Testis (tissue), 3 donors: ENCODE data around the gene TPP1. TPM values are rescaled to one million over a fixed set of nuclear protein-coding genes. Genes with fewer than 3 reads are reported as not detected.

ENCODE experiments used
- DNase-seq: peaks from one replicate; pipeline ENCODE4 v3.0.0-alpha.2; 2019
- H3K27ac ChIP-seq, 2 donors: fragments of 200-600 bp; sonication (generic); one replicate each; pipeline ENCODE4 v1.5.1; 2019
- H3K27me3 ChIP-seq: fragments of 200-600 bp; sonication (generic); one replicate; pipeline ENCODE4 v1.5.1; 2019
- H3K36me3 ChIP-seq: fragments of 200-600 bp; sonication (generic); one replicate; pipeline ENCODE4 v1.5.1; 2017; ENCODE audit warnings: low read depth; ENCODE audit errors: missing control alignments
- H3K4me1 ChIP-seq: fragments of 200-600 bp; sonication (generic); one replicate; pipeline ENCODE4 v1.5.1; 2019
- H3K4me3 ChIP-seq, 2 donors: fragments of 200-600 bp; sonication (generic); one replicate each; pipeline ENCODE4 v1.5.1; 2017 to 2019
- H3K9me3 ChIP-seq: fragments of 200-600 bp; sonication (generic); one replicate; pipeline ENCODE4 v1.5.1; 2017
- CTCF ChIP-seq, 3 experiments: fragments of 450-650 bp in 2 of 3; fragments of 200-600 bp in 1 of 3; sonication (generic) in 1 of 3; IDR thresholded peaks; one replicate each; pipeline ENCODE4 v1.5.1; 2016 to 2019; ENCODE audit warnings: antibody characterized with exemption in 3 of 3, mild to moderate bottlenecking in 2 of 3, moderate library complexity in 1 of 3
- POLR2A ChIP-seq: fragments of 450-650 bp; IDR thresholded peaks from one replicate; pipeline ENCODE4 v1.6.1; 2017; ENCODE audit warnings: antibody characterized with exemption, mild to moderate bottlenecking, moderate library complexity
- WGBS, 2 donors: methylation state at CpG; one replicate each; pipeline ENCODE4 v1.1.5; 2018; 5-methylcytosine and 5-hydroxymethylcytosine counted together
- intact Hi-C: fragments of 100-400 bp; cut with DNase I; formaldehyde crosslinking; loops from one replicate; pipeline ENCODE4 v1.15.1; 2023; ENCODE audit warnings: low total_unique reads
- polyA plus RNA-seq: library from polyadenylated mRNA; stranded (reverse); fragments of 350-450 nt; fragmentation: Illumina TruSeq; extraction: RNeasy Lipid Tissue Mini Kit (QIAGEN cat#74804); gene quantifications from one replicate; pipeline ENCODE4 v1.2.3, GENCODE V29; 2014; ENCODE audit warnings: low read depth, low replicate concordance; ENCODE audit not compliant: insufficient read depth
- total RNA-seq, 2 donors: library from RNA; depleted of rRNA; stranded (reverse); fragments of >200 nt; gene quantifications; one replicate each; pipeline ENCODE4 v1.2.3, GENCODE V29; 2016

Gene TPP1
- total and polyA plus RNA-seq, 3 donors from 2014 or later: 60.9 to 151 (median 134) TPM

- H3K4me3 ChIP-seq: no peak overlapping the region
- 81 to 82% methylated on average over 2 of the region's 2 CpGs for WGBS, 2 donors
- no peaks in the 10 kb centered on the region for H3K27me3 ChIP-seq
- H3K36me3 ChIP-seq: no peaks in the 10 kb centered on the region
- no peak overlapping the region for H3K27ac ChIP-seq
- H3K4me1 ChIP-seq: peaks cover 3% of the 10 kb centered on the region
- no peaks in the 10 kb centered on the region for H3K9me3 ChIP-seq
- DNase-seq: no peak
- TF ChIP-seq POLR2A (no peak), CTCF (IDR thresholded peaks at IDR 0.05) (no peak)
- intact Hi-C loops: no loop called here
Measured at GRCh38 chr11:6653656-6654055, 34.4 kb upstream of the TPP1 start.

- DNase-seq: no peak
- no peak for TF ChIP-seq POLR2A
- H3K27ac ChIP-seq: no peak overlapping the region
Measured at GRCh38 chr11:6653097-6653496, 33.9 kb upstream of the TPP1 start.

GRCh38 chr11:6652182-6652581, 33.0 kb upstream of the TPP1 start:
- no peaks in the 10 kb centered on the region for H3K9me3 ChIP-seq
- TF ChIP-seq POLR2A: no peak
- TF ChIP-seq CTCF (IDR thresholded peaks at IDR 0.05): no peak
- no peak for DNase-seq
- no peak overlapping the region for H3K4me3 ChIP-seq
- no peaks in the 10 kb centered on the region for H3K27me3 ChIP-seq
- 52 to 63% methylated on average over 3 of the region's 3 CpGs for WGBS, 2 donors
- H3K27ac ChIP-seq: no peak overlapping the region
- H3K36me3 ChIP-seq: no peaks in the 10 kb centered on the region
- intact Hi-C loops: no loop called here
- peaks cover 3% of the 10 kb centered on the region for H3K4me1 ChIP-seq

More at GRCh38 chr11:6653097-6653496, 33.9 kb upstream of the TPP1 start:
- Histone ChIP-seq H3K27me3 (no peaks in the 10 kb centered on the region), H3K36me3 (no peaks in the 10 kb centered on the region), H3K9me3 (no peaks in the 10 kb centered on the region), H3K4me1 (peaks cover 3% of the 10 kb centered on the region), H3K4me3 (no peak overlapping the region)
- intact Hi-C loops: no loop called here
- WGBS, 2 donors: 95 to 96% methylated on average over 1 of the region's 1 CpG

GRCh38 chr11:6650980-6651379, 31.8 kb upstream of the TPP1 start:
- peaks cover 3% of the 10 kb centered on the region for H3K4me1 ChIP-seq
- 78 to 91% methylated on average over 6 of the region's 6 CpGs for WGBS, 2 donors
- H3K27ac ChIP-seq: no peak overlapping the region
- no peak for TF ChIP-seq POLR2A
- no peak for TF ChIP-seq CTCF (IDR thresholded peaks at IDR 0.05)
- no peak overlapping the region for H3K4me3 ChIP-seq
- no peaks in the 10 kb centered on the region for H3K36me3 ChIP-seq
- no peaks in the 10 kb centered on the region for H3K9me3 ChIP-seq
- no peaks in the 10 kb centered on the region for H3K27me3 ChIP-seq
- intact Hi-C loops: no loop called here
- no peak for DNase-seq

- TF ChIP-seq CTCF (IDR thresholded peaks at IDR 0.05): no peak
- TF ChIP-seq POLR2A: no peak
- no peak for DNase-seq
- intact Hi-C loops: no loop called here
- H3K27me3 ChIP-seq: no peaks in the 10 kb centered on the region
- no peaks in the 10 kb centered on the region for H3K9me3 ChIP-seq
- no peak overlapping the region for H3K27ac ChIP-seq
- H3K4me3 ChIP-seq: no peak overlapping the region
- no peaks in the 10 kb centered on the region for H3K36me3 ChIP-seq
- H3K4me1 ChIP-seq: peaks cover 3% of the 10 kb centered on the region
Measured at GRCh38 chr11:6650104-6650503, 30.9 kb upstream of the TPP1 start.
